K562 (cell line): ENCODE measurements around the gene KHDC3L. TPM values are rescaled to one million over a fixed set of nuclear protein-coding genes. Genes with fewer than 3 reads are reported as not detected.

Experiments used
- BCOR ChIP-seq: fragments of 450-650 bp; IDR thresholded peaks from 2 replicates; pipeline ENCODE4 v1.6.1; 2016
- CBFA2T2 ChIP-seq: fragments of 450-650 bp; conservative IDR thresholded peaks from 2 replicates; pipeline ENCODE4 v1.6.1; 2017; ENCODE audit warnings: mild to moderate bottlenecking
- CHD4 ChIP-seq: fragments of 200-600 bp; sonication (generic); IDR thresholded peaks from 3 replicates; pipeline ENCODE4 v1.6.1; 2012; ENCODE audit warnings: low read depth, mild to moderate bottlenecking, mixed read lengths, low read length, inconsistent platforms; ENCODE audit not compliant: insufficient read depth, insufficient replicate concordance, poor library complexity, severe bottlenecking
- ELF1 ChIP-seq: fragments of 200-800 bp; sonication (Bioruptor generic); IDR thresholded peaks from 2 replicates; pipeline ENCODE4 v1.6.1; 2016; ENCODE audit warnings: missing genetic modification characterization, missing compliant biosample characterization
- FIP1L1 ChIP-seq: fragments of 200-400 bp; formaldehyde crosslinking; IDR thresholded peaks from 2 replicates; pipeline ENCODE4 v1.6.1; 2018; ENCODE audit warnings: mild to moderate bottlenecking, low read depth, low read length; ENCODE audit not compliant: poor library complexity, severe bottlenecking
- JUND ChIP-seq, 2 experiments: IDR thresholded peaks; 2 replicates in 1 of 2; 3 replicates in 1 of 2; pipeline ENCODE4 v1.6.1; 2011; ENCODE audit warnings: borderline replicate concordance in 2 of 2, low read depth in 2 of 2, low read length in 2 of 2, improper control_type of control experiment in 1 of 2, missing biosample characterization in 1 of 2, missing genetic modification characterization in 1 of 2, missing genetic modification reagents in 1 of 2
- KAT7 ChIP-seq: sonication (generic); formaldehyde crosslinking; IDR thresholded peaks from 2 replicates; pipeline ENCODE4 v1.8.0; 2022; ENCODE audit warnings: missing genetic modification reagents, mild to moderate bottlenecking, borderline replicate concordance
- MAFF ChIP-seq: IDR thresholded peaks from 2 replicates; pipeline ENCODE4 v1.6.1; 2012; ENCODE audit warnings: low read length, improper control_type of control experiment
- MAFK ChIP-seq: IDR thresholded peaks from 2 replicates; pipeline ENCODE4 v1.6.1; 2011; ENCODE audit warnings: low read length, improper control_type of control experiment
- POLR2B ChIP-seq: fragments of 450-650 bp; IDR thresholded peaks from 2 replicates; pipeline ENCODE4 v1.6.1; 2018; ENCODE audit warnings: low read depth; ENCODE audit not compliant: partially characterized antibody
- PRMT5 ChIP-seq: sonication (generic); formaldehyde crosslinking; IDR thresholded peaks from 2 replicates; pipeline ENCODE4 v1.5.0; 2020; ENCODE audit warnings: missing genetic modification reagents
- RAD21 ChIP-seq, 2 experiments: fragments of 250-450 bp in 1 of 2; fragments of 450-650 bp in 1 of 2; sonication (Bioruptor Pico) in 1 of 2; formaldehyde crosslinking in 1 of 2; IDR thresholded peaks in 1 of 2; conservative IDR thresholded peaks in 1 of 2; 2 replicates each; pipeline versions ENCODE4 v1.4.0 to v1.8.0; 2020 to 2022; ENCODE audit warnings: mild to moderate bottlenecking in 2 of 2, moderate library complexity in 1 of 2
- RNF2 ChIP-seq: sonication (generic); IDR thresholded peaks from 2 replicates; pipeline ENCODE4 v1.6.1; 2016
- SMARCA4 ChIP-seq: fragments of 450-650 bp; IDR thresholded peaks from 2 replicates; pipeline ENCODE4 v1.6.1; 2016
- TAF1 ChIP-seq: IDR thresholded peaks from 2 replicates; pipeline ENCODE4 v1.6.1; 2011; ENCODE audit warnings: mild to moderate bottlenecking, low read length, moderate library complexity; ENCODE audit not compliant: insufficient read depth, control insufficient read depth, severe bottlenecking; ENCODE audit errors: extremely low read depth
- ZNF175 ChIP-seq: fragments of 200-800 bp; sonication (Bioruptor generic); IDR thresholded peaks from 2 replicates; pipeline ENCODE4 v1.6.1; 2016; ENCODE audit warnings: low read depth, mild to moderate bottlenecking, missing genetic modification characterization, missing compliant biosample characterization
- ZNF224 ChIP-seq: sonication (generic); formaldehyde crosslinking; IDR thresholded peaks from 2 replicates; pipeline ENCODE4 v1.8.0; 2022; ENCODE audit warnings: mild to moderate bottlenecking, missing genetic modification reagents
- polyA plus RNA-seq, 8 experiments: library from polyadenylated mRNA; depleted of rRNA in 4 of 8; stranded (reverse) in 5 of 8; unstranded in 3 of 8; fragments of >200 nt; fragmentation: Nextera tagmentation in 2 of 8; fragmentation: Illumina TruSeq in 1 of 8; extraction: Ambion mirVana in 2 of 8; extraction: Trizol in 1 of 8; gene quantifications; 2 replicates each; pipeline versions ENCODE4 v1.2.1 to v1.2.3, GENCODE V29; 2011 to 2014; ENCODE audit warnings: inconsistent platforms in 1 of 8, missing spikeins in 1 of 8
- total RNA-seq, 7 experiments: library from RNA; depleted of rRNA in 6 of 7; stranded (reverse); fragments of >200 nt in 6 of 7; fragmentation: Illumina TruSeq in 2 of 7; extraction: Trizol in 2 of 7; gene quantifications; 2 replicates each; pipeline versions ENCODE4 v1.2.1 to v1.2.3, GENCODE V29; 2011 to 2021; ENCODE audit warnings: low replicate concordance in 1 of 7
- TF ChIP-seq, protein P1 (sequence below): fragments of 250-450 bp; sonication (Bioruptor Pico); IDR thresholded peaks from 2 replicates; pipeline ENCODE4 v1.5.0; 2021; ENCODE audit warnings: mild to moderate bottlenecking, moderate library complexity
- TF ChIP-seq, protein P2 (sequence below): fragments of 450-650 bp; conservative IDR thresholded peaks from 2 replicates; pipeline ENCODE4 v1.6.1; 2016; ENCODE audit warnings: missing genetic modification characterization, low read depth, mild to moderate bottlenecking, control low read depth, missing compliant biosample characterization
- TF ChIP-seq, protein P3 (sequence below): fragments of 150-350 bp; conservative IDR thresholded peaks from 2 replicates; pipeline ENCODE4 v1.6.1; 2014; ENCODE audit warnings: low read length

Gene KHDC3L
- total and polyA plus RNA-seq, 9 of the 15 experiments (the other 6 are each of a cell fraction or from before 2014, with no cell fraction given) = not detected

DNA sequence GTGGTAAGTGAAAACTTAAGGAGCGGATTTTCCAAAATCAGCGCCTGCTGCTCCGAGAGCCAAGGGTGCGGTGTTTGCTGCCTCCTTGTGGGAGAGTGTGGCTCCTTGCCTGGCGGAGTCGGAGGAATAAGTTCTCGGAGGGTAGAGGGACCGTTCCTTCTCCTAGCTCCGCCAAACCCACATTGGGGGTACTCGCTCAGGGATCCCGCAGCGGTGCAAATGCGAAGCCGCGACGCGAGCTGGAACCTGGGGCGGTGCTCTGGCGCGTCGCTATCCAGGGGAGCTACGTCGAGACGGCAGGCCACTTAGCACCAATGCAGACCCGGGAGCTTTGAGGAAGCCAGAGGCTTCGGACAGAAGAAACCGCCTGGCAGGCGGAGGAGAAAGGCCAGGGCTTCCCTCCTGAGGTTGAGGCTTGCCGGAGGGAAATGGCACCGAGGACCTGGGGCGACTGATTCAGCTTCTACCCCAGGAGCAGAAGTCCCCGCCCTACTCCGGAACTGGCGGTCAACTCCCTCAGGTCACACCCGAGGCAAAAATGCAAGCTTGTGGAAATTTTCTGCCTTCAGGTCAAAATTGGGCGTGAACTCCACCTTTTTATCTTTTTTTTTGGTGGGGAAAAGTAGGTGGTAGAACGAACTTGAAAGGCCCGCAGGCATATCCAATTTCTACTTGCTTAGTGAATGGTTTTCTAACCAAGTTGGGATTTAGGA, 26.5 kb downstream of the KHDC3L start (continued):
- TF ChIP-seq JUND (IDR thresholded peaks at IDR 0.05; ENCODE audit: borderline replicate concordance, low read depth, low read length) (peak; percentile 52; the same call in 1 of the 2 replicates), JUND (tag; IDR thresholded peaks at IDR 0.05; ENCODE audit: borderline replicate concordance, low read depth, low read length) (peak; percentile 48; the same call in 1 of the 3 replicates), FIP1L1 (no peak), CBFA2T2 (no peak), RAD21 (CRISPR knock-in tag; conservative IDR thresholded peaks at IDR 0.05 in 1 of 2, IDR thresholded peaks at IDR 0.05 in 1 of 2) (peak; percentile 58 to 76), POLR2B (peak; percentile 87), RNF2 (peak; percentile 81), KAT7 (CRISPR knock-in tag) (peak; percentile 73; the same call in 1 of the 2 replicates), SMARCA4 (peak; percentile 61), ZNF175 (CRISPR knock-in tag) (no peak), CHD4 (no peak), BCOR (0 out of 2 replicates have a peak, but pooled peaks have one; percentile 10), ZNF224 (CRISPR knock-in tag) (no peak), ELF1 (tag) (peak; percentile 40; the same call in 1 of the 2 replicates), MAFF (peak; percentile 89), TAF1 (peak; percentile 75), PRMT5 (CRISPR knock-in tag) (no peak), MAFK (peak; percentile 88)
- TF ChIP-seq, protein P1, sequence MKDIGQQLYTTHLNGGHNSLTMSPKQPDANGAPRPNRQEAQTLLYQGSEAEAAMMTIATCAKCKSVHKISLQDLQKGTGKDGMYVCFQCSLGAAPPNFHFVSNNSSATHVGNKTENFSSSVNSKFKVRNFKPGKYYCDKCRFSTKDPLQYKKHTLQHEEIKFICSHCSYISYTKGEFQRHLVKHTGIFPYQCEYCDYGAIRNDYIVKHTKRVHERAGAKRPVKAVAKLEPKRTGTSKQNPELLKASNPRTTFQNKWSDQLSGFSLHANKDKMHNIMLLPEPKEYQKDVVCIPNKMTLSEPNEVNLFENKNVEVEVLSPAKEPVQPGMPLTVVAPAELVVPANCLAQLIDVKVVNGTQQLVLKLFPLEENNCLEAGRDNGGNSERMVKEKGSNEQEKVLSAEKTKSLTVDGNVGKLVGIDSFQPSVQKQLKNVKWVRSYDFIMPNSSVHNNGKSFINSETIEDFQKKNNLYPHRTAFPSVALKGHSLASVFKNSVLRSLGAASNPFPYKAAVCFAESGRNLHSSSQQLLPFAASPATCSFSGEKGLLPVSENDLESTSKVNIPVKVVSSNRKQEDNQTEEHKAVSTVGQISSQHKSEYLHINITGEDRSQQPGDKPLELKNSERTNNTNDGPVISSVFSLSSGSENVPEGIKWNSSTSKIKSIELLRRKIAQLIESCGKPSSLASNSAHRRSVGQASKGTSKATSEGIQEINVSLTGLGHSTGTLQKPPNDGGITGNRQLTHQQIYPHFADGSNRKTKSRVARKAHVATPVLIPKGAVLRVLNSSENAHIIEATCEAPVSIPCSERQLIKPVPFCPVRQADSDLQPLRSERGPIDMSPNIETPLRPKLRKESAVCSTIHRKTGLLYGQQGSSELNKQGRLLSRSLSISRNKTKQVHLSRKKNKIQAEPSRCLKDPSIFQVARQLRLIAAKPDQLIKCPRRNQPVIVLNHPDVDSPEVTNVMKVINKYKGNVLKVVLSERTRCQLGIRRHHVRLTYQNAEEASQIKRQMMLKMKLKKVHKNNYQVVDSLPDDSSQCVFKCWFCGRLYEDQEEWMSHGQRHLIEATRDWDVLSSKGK (CRISPR knock-in tag) = no peak
- TF ChIP-seq, protein P2, sequence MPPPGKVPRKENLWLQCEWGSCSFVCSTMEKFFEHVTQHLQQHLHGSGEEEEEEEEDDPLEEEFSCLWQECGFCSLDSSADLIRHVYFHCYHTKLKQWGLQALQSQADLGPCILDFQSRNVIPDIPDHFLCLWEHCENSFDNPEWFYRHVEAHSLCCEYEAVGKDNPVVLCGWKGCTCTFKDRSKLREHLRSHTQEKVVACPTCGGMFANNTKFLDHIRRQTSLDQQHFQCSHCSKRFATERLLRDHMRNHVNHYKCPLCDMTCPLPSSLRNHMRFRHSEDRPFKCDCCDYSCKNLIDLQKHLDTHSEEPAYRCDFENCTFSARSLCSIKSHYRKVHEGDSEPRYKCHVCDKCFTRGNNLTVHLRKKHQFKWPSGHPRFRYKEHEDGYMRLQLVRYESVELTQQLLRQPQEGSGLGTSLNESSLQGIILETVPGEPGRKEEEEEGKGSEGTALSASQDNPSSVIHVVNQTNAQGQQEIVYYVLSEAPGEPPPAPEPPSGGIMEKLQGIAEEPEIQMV (tag) = no peak
- TF ChIP-seq, protein P3, sequence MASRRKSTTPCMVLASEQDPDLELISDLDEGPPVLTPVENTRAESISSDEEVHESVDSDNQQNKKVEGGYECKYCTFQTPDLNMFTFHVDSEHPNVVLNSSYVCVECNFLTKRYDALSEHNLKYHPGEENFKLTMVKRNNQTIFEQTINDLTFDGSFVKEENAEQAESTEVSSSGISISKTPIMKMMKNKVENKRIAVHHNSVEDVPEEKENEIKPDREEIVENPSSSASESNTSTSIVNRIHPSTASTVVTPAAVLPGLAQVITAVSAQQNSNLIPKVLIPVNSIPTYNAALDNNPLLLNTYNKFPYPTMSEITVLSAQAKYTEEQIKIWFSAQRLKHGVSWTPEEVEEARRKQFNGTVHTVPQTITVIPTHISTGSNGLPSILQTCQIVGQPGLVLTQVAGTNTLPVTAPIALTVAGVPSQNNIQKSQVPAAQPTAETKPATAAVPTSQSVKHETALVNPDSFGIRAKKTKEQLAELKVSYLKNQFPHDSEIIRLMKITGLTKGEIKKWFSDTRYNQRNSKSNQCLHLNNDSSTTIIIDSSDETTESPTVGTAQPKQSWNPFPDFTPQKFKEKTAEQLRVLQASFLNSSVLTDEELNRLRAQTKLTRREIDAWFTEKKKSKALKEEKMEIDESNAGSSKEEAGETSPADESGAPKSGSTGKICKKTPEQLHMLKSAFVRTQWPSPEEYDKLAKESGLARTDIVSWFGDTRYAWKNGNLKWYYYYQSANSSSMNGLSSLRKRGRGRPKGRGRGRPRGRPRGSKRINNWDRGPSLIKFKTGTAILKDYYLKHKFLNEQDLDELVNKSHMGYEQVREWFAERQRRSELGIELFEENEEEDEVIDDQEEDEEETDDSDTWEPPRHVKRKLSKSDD = no peak
